Keratinocyte (primary cell): ENCODE data around the gene C1QBP. TPM values are rescaled to one million over a fixed set of nuclear protein-coding genes. Genes with fewer than 3 reads are reported as not detected.

Experiments used
- DNase-seq: peaks from one replicate; pipeline ENCODE4 v3.0.0-alpha.2; 2011; ENCODE audit warnings: low read depth, missing footprints, low spot score
- FAIRE-seq: peaks from 2 replicates; lab custom pipeline; 2011; peaks lifted over from hg19 to GRCh38; lab: Jason Lieb, UNC
- H2AFZ ChIP-seq: 2 replicates; pipeline ENCODE4 v1.6.0; 2012; ENCODE audit warnings: low read length, control low read depth, inconsistent platforms; ENCODE audit not compliant: control insufficient read depth
- H3K27ac ChIP-seq: 2 replicates; pipeline ENCODE4 v1.5.1; 2011; ENCODE audit warnings: low read length; ENCODE audit not compliant: control insufficient read depth, insufficient read depth
- H3K27me3 ChIP-seq: 3 replicates; pipeline ENCODE4 v1.6.0; 2011; ENCODE audit warnings: low read length; ENCODE audit not compliant: control insufficient read depth, insufficient read depth; ENCODE audit errors: extremely low read depth
- H3K36me3 ChIP-seq, 2 experiments: 2 replicates in 1 of 2; 3 replicates in 1 of 2; pipeline ENCODE4 v1.5.1; 2011; ENCODE audit warnings: low read length in 2 of 2, mild to moderate bottlenecking in 1 of 2; ENCODE audit not compliant: control insufficient read depth in 2 of 2, insufficient read depth in 2 of 2; ENCODE audit errors: extremely low read depth in 1 of 2
- H3K4me1 ChIP-seq: 3 replicates; pipeline ENCODE4 v1.5.1; 2011; ENCODE audit warnings: low read length; ENCODE audit not compliant: control insufficient read depth, insufficient read depth; ENCODE audit errors: extremely low read depth
- H3K4me2 ChIP-seq: 3 replicates; pipeline ENCODE4 v1.6.0; 2011; ENCODE audit warnings: low read depth, low read length; ENCODE audit not compliant: control insufficient read depth, insufficient read depth; ENCODE audit errors: extremely low read depth
- H3K4me3 ChIP-seq, 3 experiments: fragments of 200-600 bp in 1 of 3; sonication (generic) in 1 of 3; 2 replicates in 2 of 3; 3 replicates in 1 of 3; pipeline ENCODE4 v1.5.1; 2011 to 2016; ENCODE audit warnings: low read length in 3 of 3, mild to moderate bottlenecking in 3 of 3, control low read depth in 2 of 3, inconsistent platforms in 1 of 3, low read depth in 1 of 3, mixed read lengths in 1 of 3, mixed run types in 1 of 3, moderate library complexity in 1 of 3; ENCODE audit not compliant: control insufficient read depth in 2 of 3, insufficient read depth in 2 of 3; ENCODE audit errors: extremely low read depth in 1 of 3
- H3K79me2 ChIP-seq: 2 replicates; pipeline ENCODE4 v1.6.0; 2012; ENCODE audit warnings: low read length; ENCODE audit not compliant: control insufficient read depth, insufficient read depth
- H3K9ac ChIP-seq: 3 replicates; pipeline ENCODE4 v1.6.0; 2011; ENCODE audit warnings: low read length; ENCODE audit not compliant: control insufficient read depth, insufficient read depth; ENCODE audit errors: extremely low read depth
- H3K9me1 ChIP-seq: 3 replicates; pipeline ENCODE4 v1.6.0; 2011; ENCODE audit warnings: low read length; ENCODE audit not compliant: control insufficient read depth, insufficient read depth; ENCODE audit errors: extremely low read depth
- H3K9me3 ChIP-seq: 2 replicates; pipeline ENCODE4 v1.5.1; 2012; ENCODE audit warnings: low read depth, low read length; ENCODE audit not compliant: control insufficient read depth
- H4K20me1 ChIP-seq: 3 replicates; pipeline ENCODE4 v1.6.0; 2011; ENCODE audit warnings: low read length; ENCODE audit not compliant: control insufficient read depth, insufficient read depth; ENCODE audit errors: extremely low read depth
- EZH2 ChIP-seq: IDR thresholded peaks from one replicate; pipeline ENCODE4 v1.6.1; 2012; ENCODE audit warnings: inconsistent platforms, mild to moderate bottlenecking, low read length, moderate library complexity
- dilution Hi-C: fragments of 300-500 bp; cut with MboI; formaldehyde crosslinking; loops from one replicate; pipeline ENCODE4 v1.7.0; 2020; ENCODE audit warnings: low sequenced_read_pairs; ENCODE audit not compliant: extremely low pct_ligation_motif_present
- polyA plus RNA-seq, 5 experiments: library from polyadenylated mRNA; depleted of rRNA in 3 of 5; stranded (reverse) in 3 of 5; stranded (forward) in 1 of 5; unstranded in 1 of 5; fragments of >200 nt; gene quantifications; 1 replicate in 1 of 5; 2 replicates in 3 of 5; 3 replicates in 1 of 5; pipeline versions ENCODE4 v1.2.1 to v1.2.3, GENCODE V29; 2011 to 2012; ENCODE audit warnings: missing spikeins in 2 of 5, low read depth in 1 of 5, low replicate concordance in 1 of 5
- TF ChIP-seq, protein P1 (sequence below), 3 experiments: IDR thresholded peaks in 1 of 3; conservative IDR thresholded peaks in 1 of 3; optimal IDR thresholded peaks in 1 of 3; 2 replicates in 2 of 3; 3 replicates in 1 of 3; pipeline versions ENCODE3 to v1.5.1; 2011; ENCODE audit warnings: low read length in 3 of 3, mild to moderate bottlenecking in 3 of 3, moderate library complexity in 2 of 3, control low read depth in 1 of 3, inconsistent platforms in 1 of 3; ENCODE audit not compliant: insufficient read depth in 2 of 3; ENCODE audit errors: extremely low read depth in 1 of 3

C1QBP gene
- polyA plus RNA-seq, 1 donor (not counting 4 experiments of a cell fraction or from before 2014, with no cell fraction given): 431 TPM

- Histone ChIP-seq H3K4me3 (no peak overlapping the region), H3K36me3 (peaks cover 16 to 43% of the 10 kb centered on the region in 2 experiments), H3K79me2 (peaks cover 42% of the 10 kb centered on the region), H3K9me3 (no peaks in the 10 kb centered on the region), H3K27ac (no peak overlapping the region), H3K27me3 (no peaks in the 10 kb centered on the region), H3K4me1 (peaks cover 8% of the 10 kb centered on the region), H3K9ac (no peak overlapping the region), H3K4me2 (no peak overlapping the region), H3K9me1 (no peaks in the 10 kb centered on the region), H2AFZ (no peak overlapping the region), H4K20me1 (no peaks in the 10 kb centered on the region)
- dilution Hi-C loops: no loop called here
- no peak for FAIRE-seq
- no peak for DNase-seq
- TF ChIP-seq, protein P1, sequence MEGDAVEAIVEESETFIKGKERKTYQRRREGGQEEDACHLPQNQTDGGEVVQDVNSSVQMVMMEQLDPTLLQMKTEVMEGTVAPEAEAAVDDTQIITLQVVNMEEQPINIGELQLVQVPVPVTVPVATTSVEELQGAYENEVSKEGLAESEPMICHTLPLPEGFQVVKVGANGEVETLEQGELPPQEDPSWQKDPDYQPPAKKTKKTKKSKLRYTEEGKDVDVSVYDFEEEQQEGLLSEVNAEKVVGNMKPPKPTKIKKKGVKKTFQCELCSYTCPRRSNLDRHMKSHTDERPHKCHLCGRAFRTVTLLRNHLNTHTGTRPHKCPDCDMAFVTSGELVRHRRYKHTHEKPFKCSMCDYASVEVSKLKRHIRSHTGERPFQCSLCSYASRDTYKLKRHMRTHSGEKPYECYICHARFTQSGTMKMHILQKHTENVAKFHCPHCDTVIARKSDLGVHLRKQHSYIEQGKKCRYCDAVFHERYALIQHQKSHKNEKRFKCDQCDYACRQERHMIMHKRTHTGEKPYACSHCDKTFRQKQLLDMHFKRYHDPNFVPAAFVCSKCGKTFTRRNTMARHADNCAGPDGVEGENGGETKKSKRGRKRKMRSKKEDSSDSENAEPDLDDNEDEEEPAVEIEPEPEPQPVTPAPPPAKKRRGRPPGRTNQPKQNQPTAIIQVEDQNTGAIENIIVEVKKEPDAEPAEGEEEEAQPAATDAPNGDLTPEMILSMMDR (optimal IDR thresholded peaks at IDR 0.05 in 1 of 3, IDR thresholded peaks at IDR 0.05 in 1 of 3, conservative IDR thresholded peaks at IDR 0.05 in 1 of 3; ENCODE audit: extremely low read depth in 1 of 3, insufficient read depth in 2 of 3, low read length in 3 of 3): no peak
- TF ChIP-seq EZH2: no peak
Observed at GRCh38 chr17:5481451-5481850, 42.5 kb upstream of the C1QBP start.

- no peak for FAIRE-seq
- Histone ChIP-seq H3K27me3 (no peaks in the 10 kb centered on the region), H3K4me1 (peaks cover 8% of the 10 kb centered on the region), H3K9me3 (no peaks in the 10 kb centered on the region), H3K9ac (no peak overlapping the region), H3K4me3 (no peak overlapping the region), H3K27ac (no peak overlapping the region), H4K20me1 (no peaks in the 10 kb centered on the region), H2AFZ (no peak overlapping the region), H3K79me2 (peaks cover 42% of the 10 kb centered on the region), H3K36me3 (peaks cover 16 to 43% of the 10 kb centered on the region in 2 experiments), H3K9me1 (no peaks in the 10 kb centered on the region), H3K4me2 (no peak overlapping the region)
- no peak for TF ChIP-seq EZH2
- TF ChIP-seq, protein P1 (optimal IDR thresholded peaks at IDR 0.05 in 1 of 3, IDR thresholded peaks at IDR 0.05 in 1 of 3, conservative IDR thresholded peaks at IDR 0.05 in 1 of 3; ENCODE audit: extremely low read depth in 1 of 3, insufficient read depth in 2 of 3, low read length in 3 of 3): no peak
- DNase-seq: no peak
- dilution Hi-C loops: no loop called here
Observed at GRCh38 chr17:5480962-5481361, 42.0 kb upstream of the C1QBP start.
